DMS53 treated with DMSO at 0.1 percent for 48 hours (cell line): Measurements from ENCODE around the gene PFKFB4.
A peak's percentile ranks its signal among the peaks of the same experiment; 100 is the strongest.

ENCODE experiments used
- DNase-seq: peaks from one replicate; lab custom pipeline; 2025; ENCODE audit not compliant: unreplicated experiment; lab: John Stamatoyannopoulos, UW

Gene PFKFB4

DNA sequence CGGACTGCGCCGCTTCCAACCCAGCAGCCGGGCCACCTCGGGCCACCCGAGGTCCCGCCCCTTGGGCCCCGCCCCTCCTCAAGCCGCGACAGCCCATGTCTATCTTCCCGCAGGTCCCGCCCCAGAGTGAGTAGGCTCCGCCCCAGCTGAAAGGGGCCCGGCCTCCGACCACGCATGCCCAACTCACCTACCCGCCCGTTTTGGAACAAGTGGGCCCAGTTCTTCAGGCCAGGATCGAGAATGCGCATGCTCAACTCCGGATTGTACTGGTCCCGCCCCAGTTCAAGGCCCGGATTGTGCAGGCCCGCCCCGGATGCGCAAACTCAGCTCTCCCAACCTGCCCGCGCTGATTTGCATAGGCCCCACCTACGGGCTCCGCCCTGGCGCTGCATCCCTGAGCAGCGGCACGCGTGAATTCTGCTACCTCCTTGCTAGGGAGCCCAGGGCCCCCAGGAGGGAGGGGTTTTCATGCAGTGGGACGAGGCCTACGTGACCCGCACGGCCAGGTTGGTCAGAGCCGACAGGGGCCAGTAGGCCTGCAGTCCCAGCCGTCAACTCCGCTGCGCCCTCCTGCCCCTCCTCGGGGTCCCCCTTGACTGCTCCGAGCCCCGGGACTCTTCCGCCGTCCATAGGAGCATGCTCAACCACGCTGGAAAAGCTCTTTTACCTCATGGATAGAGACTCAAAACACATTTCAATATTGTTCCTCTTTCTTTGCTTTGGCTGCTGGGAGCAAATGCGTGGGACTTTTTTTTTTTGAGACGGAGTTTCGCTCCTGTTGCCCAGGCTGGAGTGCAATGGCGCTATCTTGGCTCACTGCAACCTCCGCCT is at the start of gene PFKFB4:
TSS of gene PFKFB4 (minus strand) at position 8 of the 831 bp plus-strand sequence. CDS start 26 bp downstream, outside the sequence.
- peak; percentile 78 for DNase-seq

GRCh38 chr3:48601622-48601994 is 45.0 kb upstream of the PFKFB4 start:
- DNase-seq: no peak

- DNase-seq: no peak
Observed at GRCh38 chr3:48600711-48601621, 44.4 kb upstream of the PFKFB4 start.

- no peak for DNase-seq
Observed at GRCh38 chr3:48599509-48600285, 43.1 kb upstream of the PFKFB4 start.

DNA sequence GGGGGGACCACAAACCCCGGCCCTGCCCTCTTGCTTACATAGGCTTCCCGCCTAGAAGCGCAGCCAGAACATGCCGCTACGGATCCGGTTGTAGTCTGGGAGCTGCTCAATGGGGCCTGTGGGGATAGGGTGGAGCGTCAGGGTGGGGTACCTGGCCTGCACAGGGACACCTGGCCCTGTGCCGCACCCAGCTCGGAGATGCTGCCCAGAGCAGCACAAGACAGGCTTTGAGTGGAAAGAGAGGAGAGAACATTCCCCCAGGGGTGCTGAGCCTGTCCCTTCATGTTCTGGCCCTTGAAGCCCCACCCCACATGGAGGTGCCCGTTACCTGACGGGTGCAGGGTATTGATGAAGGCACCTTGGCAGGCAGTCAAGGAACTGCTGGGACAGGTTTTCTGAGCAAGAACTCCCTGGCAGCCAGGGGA is 42.5 kb upstream of the PFKFB4 start:
- no peak for DNase-seq

DNA sequence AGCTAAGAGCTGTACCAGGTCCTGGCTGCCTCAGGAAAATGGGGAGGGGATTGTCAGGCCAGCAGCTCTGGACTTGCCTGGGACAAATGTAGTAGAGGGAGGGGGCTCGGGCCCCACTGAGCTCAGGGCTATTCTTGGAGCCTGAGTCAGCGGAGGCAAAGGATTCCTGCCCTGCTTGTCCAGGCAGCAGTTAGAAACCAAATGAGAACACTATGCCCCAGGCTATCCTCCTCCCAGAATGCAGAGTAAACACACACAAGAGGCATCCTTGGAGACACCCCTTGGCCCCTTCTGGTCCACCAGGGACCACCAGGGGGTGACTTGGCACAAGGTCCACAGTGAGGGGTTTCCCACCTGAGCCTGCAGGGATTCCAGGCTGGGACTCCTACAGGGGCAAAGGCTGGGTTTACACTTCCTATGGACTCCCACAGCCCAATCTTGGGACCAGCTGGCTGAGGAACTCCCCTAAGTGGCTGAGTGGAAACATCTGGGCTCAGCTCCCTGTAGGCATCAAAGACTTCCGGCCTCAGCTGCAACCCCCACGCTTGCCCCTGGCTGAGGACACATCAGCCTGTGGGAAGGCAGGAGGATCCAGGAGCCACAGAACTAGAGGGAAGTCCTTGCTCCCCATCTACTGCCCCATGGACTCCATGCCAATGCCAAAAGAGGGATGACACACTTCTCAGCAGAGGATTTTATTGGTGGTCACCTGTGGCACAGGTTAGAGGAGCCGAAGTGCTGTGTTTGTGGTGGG is 41.9 kb upstream of the PFKFB4 start:
- DNase-seq: no peak

DNA sequence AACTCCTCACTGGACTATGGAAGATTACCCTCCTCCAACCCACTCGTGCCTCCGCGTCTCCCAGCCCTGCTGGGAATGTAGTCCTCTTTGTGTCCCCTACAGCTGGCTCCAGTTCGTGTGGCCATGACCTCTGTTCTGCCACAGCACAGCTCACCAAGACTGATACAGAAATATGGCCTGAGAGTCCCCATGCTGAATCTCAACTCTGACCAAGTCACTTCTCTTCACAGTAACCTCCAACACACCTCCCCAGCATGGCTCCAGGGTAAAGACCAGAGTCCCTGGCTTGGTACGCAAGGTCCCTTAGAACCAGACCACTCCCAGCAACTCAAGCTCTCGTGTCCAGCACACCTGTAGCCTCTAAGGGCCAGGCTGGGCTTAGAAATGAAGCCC is 40.8 kb upstream of the PFKFB4 start:
- no peak for DNase-seq

DNA sequence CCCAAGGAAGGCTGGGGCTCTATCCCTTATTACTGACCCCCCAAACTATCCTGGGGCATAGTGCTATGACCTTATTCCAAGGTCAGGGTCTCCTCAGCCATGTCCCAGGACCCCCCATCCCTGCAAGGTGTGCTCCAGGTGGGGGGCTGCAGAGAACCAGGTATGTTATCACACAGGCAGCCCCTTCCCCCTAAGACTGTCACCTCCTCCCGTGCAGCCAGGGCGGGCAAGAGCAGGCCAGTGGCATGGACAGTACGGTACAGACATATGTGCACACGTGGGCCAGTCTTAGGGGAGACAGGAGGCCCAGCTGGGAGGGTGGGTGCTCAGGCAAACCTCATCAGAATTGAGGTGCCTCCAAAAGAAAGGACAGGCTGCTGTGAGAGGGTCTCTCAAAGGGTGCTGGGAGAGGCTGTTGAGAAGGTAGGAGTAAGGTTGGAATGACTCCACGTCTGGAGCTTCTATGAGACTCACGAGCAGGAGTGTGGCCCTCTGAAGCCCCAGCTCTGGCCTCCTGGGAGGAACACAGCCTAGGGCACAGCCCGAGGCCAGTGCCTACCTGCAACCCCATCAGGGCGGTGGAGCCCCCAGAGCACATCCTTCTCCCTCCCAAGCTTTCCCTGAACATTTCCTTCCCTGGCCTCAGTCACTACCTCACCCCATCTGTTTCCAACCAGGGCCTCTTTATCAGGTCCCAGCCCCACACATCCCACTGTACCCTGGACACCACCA is 40.2 kb upstream of the PFKFB4 start:
- DNase-seq: no peak

DNA sequence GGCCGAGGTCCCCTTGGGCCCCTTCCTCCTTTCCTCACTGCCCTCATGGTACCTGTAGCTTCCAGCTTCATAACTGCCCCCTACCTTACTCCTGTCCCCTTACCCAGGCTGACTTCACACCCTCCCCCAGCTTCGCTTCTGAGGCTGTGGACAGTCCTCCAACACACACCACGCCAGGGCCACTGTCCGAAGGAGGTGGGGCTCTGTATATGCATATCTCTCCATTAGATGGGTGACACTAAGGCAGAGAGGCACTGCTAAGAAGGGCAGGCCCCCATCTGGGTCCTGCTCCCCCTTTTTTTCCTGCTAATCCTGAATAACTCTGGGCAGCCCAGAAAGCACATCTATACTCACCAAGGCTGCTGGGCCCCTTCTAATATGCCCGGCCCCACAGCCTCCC is 39.6 kb upstream of the PFKFB4 start:
- DNase-seq: no peak

- DNase-seq: no peak
Observed at GRCh38 chr3:48595526-48596121, 39.0 kb upstream of the PFKFB4 start.

- no peak for DNase-seq
Observed at GRCh38 chr3:48595075-48595525, 38.5 kb upstream of the PFKFB4 start, which contains the start of gene COL7A1. Gene COL7A1, minus strand, starts transcription at chr3:48595329. Its CDS starts 170 bp downstream, at chr3:48595159.

DNA sequence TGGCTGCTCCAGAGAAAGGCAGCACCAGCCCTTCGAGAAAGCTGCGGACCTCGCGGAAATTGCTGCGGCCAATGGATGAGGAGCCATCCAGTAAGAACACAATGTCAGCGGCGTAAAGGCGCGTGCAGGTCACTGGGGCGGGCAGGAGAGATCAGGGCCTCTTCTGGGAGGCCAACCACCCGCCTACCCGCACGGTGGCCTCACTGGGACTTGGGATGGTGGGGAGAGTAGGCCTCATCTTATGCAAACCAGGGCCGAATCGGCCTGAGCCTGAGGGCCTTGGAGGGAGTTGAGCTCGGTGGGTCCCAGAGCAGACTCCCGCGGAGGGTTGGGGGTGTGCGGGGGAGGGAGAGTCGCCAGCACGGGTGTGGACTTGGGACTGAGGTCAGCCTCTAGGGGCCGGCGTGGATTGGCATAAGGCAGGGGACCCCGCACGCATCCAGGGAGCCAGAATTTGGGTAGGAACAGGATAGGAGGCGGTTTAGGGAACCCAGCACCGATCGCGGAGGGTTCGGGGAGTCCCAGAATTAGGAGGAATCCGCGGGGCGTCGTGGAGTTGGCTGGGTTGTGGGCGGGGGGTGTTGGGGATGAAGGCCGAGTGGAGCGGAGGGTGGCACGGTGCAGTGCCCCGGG is 37.9 kb upstream of the PFKFB4 start:
- peak; percentile 16 for DNase-seq

GRCh38 chr3:48593337-48593736 is 36.7 kb upstream of the PFKFB4 start:
- no peak for DNase-seq

DNA sequence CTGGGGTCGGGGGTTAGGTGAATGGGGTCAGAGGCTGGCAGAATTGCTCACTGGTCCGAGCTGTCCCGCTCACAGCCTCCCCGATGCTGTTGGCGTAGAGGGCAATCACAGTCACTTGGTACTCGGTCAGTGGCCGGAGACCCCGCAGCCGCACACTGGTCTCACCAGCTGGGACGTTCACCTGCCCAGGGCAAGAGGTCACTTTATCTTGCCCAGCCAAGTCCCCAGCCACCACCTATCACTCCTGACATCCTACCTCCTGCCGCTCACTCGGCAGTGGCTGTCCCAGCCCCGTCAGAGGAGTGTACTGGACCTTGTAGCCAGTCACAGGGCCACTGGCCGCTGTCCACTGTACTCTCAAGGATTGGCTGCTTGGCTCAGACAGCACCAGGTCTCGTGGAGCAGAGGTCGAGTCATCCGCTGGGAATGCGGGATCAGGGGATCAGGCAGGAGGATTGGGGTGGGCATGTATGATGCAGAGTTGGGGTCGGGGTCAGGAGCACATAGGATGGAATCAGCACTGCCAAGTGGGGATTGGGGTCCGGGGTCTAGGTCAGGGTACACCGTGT is 36.0 kb upstream of the PFKFB4 start:
- DNase-seq: no peak

DNA sequence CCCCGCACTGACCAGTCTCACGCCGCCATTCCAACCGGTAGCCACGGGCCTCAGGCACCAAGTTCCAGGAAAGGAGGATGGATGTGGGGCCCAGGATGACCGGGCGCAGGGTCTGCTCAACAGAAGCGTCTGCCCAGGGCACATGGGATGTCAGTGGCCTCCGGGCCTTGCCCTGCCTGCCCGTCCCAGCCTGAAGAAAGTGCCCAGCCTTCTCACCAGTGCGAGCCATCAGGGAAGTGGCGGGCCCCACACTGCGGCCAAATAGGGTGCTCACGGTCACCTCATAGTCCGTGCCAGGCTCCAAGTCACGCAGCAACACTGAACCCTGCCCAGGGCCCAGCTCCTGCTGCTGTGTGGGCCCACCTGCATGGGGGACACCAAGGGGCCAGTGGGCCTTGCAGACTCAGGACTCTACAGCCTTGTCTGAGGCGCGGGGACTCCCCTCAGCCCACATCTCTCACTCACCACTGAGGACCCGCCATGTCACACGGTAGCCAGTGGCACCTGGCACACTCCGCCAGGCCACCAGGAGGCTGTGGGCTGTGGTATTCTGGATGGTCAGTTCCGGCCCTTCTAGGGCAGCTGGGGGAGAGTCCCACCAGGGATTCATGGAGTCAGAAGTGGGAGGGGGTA is 35.4 kb upstream of the PFKFB4 start:
- DNase-seq: no peak

DNA sequence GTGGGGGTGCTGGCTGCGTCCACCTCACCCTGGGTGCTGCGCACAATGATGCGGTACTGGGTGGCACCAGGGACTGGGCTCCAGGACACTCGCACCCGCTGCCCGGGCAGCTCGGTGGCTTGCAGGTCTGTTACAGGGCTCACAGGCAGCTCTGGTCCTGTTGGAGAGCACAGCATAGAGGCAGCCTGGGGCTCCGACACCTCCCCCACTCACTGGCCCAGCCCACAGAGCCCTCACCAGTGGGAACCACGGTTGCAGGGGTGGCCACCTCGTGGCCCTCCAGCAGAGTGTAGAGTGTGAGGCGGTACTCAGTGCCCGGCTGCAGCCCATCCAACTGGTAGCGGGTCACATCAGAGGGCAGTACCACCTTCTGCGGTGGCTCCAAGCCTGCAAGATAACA is 34.8 kb upstream of the PFKFB4 start:
- no peak for DNase-seq

DNA sequence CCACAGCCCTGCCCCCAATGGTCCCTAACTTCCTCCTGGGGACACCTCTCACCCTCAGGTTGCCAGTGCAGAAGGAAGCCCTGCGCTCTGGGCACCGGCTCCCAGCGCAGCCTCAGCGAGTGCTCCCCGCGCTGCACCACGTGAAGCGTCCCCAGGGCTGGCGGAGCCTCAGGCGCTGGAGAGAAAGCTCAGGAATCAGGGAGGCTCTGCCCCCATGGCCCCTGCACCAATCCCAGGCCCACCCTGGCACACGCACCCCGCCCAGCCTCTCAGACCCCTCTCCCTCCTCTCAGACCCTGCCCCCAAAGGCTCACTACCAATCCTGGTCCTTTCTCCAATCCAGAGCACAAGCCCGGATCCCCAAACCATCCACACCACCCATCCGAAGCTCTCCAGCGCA is 31.6 kb upstream of the PFKFB4 start:
- DNase-seq: no peak

DNA sequence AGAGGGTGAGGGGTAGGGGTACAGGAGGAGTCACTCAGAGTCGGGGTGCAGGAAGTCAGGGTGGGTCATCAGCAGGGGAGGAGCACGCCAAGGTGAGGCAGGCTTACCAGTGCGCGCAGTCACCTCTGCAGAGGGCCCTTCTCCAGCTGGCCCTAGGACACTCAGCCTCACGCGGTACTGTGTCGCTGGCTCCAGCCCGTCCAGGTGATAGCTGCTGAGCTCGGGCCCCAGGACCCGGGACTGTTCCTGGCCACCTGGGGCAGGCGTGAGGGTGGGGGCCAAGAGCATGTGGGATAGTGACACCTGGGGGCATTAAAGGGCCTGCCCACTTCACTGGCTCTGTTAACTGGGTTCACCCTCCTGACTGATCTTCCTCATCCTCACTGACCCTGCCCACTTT is 31.1 kb upstream of the PFKFB4 start:
- DNase-seq: no peak
